Omental fat pad (tissue), 4 donors: ENCODE data around the gene CYTL1. TPM values are rescaled to one million over a fixed set of nuclear protein-coding genes. Genes with fewer than 3 reads are reported as not detected.
"Not testable (repeated sequence)": the region's sequence is repeated elsewhere in the genome, so short reads cannot be mapped to it uniquely, and the experiment has no call there.

ENCODE experiments used
- ATAC-seq: fragments of 150-250 bp; one replicate; pipeline ENCODE4 v1.9.1; 2016; ENCODE audit warnings: mild to moderate bottlenecking, moderate library complexity; ENCODE audit not compliant: low FRiP score
- DNase-seq: peaks from one replicate; pipeline ENCODE4 v3.0.0-alpha.2; 2019; ENCODE audit warnings: low spot score
- total RNA-seq, 4 donors: library from RNA; depleted of rRNA; stranded (reverse); fragments of >200 nt; gene quantifications; one replicate each; pipeline ENCODE4 v1.1.0, GENCODE V29; 2016
- TF ChIP-seq, protein P1 (sequence below), 3 donors: fragments of 450-650 bp; IDR thresholded peaks; one replicate each; pipeline ENCODE4 v1.5.1; 2016 to 2017; ENCODE audit warnings: antibody characterized with exemption in 3 of 3, mild to moderate bottlenecking in 3 of 3, moderate library complexity in 2 of 3

CYTL1 gene, protein sequence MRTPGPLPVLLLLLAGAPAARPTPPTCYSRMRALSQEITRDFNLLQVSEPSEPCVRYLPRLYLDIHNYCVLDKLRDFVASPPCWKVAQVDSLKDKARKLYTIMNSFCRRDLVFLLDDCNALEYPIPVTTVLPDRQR
- total RNA-seq = 1 to 10 TPM in 2 of 4 donors, under 1 TPM in 1, not detected in 1; 0.46 to 1.1 (median 1.1) TPM

GRCh38 chr4:5019274-5019673 lies at the start of gene CYTL1:
TSS of gene CYTL1 (minus strand) at chr4:5019458. CDS start at chr4:5019445, 13 bp downstream.
- TF ChIP-seq, protein P1, sequence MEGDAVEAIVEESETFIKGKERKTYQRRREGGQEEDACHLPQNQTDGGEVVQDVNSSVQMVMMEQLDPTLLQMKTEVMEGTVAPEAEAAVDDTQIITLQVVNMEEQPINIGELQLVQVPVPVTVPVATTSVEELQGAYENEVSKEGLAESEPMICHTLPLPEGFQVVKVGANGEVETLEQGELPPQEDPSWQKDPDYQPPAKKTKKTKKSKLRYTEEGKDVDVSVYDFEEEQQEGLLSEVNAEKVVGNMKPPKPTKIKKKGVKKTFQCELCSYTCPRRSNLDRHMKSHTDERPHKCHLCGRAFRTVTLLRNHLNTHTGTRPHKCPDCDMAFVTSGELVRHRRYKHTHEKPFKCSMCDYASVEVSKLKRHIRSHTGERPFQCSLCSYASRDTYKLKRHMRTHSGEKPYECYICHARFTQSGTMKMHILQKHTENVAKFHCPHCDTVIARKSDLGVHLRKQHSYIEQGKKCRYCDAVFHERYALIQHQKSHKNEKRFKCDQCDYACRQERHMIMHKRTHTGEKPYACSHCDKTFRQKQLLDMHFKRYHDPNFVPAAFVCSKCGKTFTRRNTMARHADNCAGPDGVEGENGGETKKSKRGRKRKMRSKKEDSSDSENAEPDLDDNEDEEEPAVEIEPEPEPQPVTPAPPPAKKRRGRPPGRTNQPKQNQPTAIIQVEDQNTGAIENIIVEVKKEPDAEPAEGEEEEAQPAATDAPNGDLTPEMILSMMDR (IDR thresholded peaks at IDR 0.05) = no peak
- ATAC-seq = no peak
- no peak for DNase-seq

GRCh38 chr4:5067908-5068307 lies 48.6 kb upstream of the CYTL1 start:
- ATAC-seq (no peak), DNase-seq (no peak)
- TF ChIP-seq, protein P1 (IDR thresholded peaks at IDR 0.05) = no peak

DNA sequence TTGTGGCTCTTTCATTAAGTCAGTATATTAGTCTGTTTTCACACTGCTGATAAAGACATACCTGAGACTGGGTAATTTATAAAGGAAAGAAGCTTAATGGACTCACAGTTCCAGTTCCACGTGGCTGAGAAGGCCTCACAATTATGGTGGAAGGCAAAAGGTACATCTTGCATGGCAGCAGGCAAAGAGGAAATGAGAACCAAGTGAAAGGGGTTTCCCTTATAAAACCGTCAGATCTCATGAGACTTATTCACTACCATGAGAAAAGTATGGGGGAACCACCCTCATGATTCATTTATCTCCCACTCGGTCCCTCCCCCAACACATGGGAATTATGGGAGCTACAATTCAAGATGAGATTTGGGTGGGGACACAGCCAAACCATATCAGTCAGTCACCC lies 47.7 kb upstream of the CYTL1 start:
- not testable (repeated sequence) for DNase-seq, ATAC-seq

DNA sequence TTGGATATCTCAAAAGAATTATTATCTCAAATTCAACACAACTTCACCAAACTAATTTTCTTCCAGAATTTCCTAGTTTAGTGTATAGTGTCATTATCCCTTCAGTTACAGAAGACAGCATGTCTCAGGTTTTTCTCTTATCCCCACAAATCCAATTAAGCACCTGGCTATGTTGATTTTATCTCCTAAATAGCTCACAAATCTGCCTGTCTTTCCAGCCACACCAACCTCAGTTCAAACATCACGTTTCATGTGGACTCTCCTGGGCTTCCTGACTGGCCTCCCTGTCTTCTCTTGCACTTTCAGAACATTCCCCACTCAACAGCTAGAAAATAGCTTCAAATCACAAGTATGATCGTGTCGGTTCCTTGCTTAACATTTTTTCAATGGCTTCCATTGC lies 46.8 kb upstream of the CYTL1 start:
- ATAC-seq (no peak), DNase-seq (no peak)
- TF ChIP-seq, protein P1 (IDR thresholded peaks at IDR 0.05) = no peak

GRCh38 chr4:5055411-5055810 lies 36.2 kb upstream of the CYTL1 start:
- TF ChIP-seq, protein P1 (IDR thresholded peaks at IDR 0.05) = no peak
- DNase-seq = no peak
- ATAC-seq = no peak

- DNase-seq = no peak
These were observed 35.3 kb upstream of the CYTL1 start for GRCh38 chr4:5054532-5054931.

GRCh38 chr4:5052726-5053425 lies 33.6 kb upstream of the CYTL1 start:
- no peak for ATAC-seq

More at GRCh38 chr4:5054532-5054931, 35.3 kb upstream of the CYTL1 start:
- no peak for ATAC-seq
- TF ChIP-seq, protein P1 (IDR thresholded peaks at IDR 0.05) = no peak

More at GRCh38 chr4:5052726-5053425, 33.6 kb upstream of the CYTL1 start:
- no peak for DNase-seq
- TF ChIP-seq, protein P1 (IDR thresholded peaks at IDR 0.05) = no peak
